ENCODE data around the gene SPNS3.

The SPNS3 gene

DNA sequence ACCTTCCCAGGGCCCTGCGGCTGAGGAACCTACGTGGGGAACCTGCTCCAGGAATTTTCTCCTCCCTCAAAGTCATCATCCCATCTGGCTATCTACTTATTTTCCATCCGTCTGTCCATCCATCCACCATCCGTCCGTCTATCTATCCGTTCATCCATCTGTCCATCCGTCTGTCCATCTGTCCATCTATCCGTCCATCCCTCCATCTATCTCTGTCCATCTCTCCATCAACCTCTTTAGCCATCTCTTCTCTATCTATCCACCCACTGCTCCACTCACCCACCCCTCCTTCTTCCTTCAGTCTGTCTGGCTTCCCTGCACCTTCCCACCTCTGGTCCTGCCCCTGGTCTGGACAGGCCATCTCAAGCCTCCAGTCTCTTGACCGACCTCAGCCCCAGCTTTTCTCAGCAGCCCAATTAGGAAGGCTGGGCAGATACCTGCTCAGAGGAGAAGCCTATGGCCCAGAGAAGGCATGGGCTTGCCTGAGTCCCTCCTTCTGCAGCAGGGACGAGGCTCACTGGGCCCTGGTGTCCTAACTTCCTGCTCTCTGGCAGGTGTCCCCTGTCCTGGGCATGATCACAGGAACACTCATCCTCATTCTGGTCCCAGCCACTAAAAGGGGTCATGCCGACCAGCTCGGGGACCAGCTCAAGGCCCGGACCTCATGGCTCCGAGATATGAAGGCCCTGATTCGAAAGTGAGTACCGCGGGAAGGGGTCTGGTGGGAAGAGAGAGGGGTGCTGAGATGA is 98.4 kb downstream of the SPNS3 start:
- DNase-seq = no peak

DNA sequence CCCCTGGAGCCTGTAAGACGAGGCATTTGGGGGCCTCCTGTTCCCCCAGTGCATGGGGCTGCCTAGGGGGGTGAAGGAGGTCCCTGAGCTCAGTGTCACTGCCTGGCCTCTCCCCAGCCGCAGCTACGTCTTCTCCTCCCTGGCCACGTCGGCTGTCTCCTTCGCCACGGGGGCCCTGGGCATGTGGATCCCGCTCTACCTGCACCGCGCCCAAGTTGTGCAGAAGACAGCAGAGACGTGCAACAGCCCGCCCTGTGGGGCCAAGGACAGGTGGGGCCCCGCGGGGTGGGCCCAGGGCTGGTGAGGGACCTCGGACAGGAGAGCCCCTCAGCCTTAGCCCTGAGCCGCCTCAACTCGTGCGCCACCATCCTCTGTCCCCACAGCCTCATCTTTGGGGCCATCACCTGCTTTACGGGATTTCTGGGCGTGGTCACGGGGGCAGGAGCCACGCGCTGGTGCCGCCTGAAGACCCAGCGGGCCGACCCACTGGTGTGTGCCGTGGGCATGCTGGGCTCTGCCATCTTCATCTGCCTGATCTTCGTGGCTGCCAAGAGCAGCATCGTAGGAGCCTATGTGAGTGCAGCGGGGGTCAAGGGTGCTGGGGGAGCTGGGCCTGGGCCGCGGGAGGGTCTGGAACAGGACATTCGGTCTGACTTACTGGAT is 99.3 kb downstream of the SPNS3 start:
- no peak for DNase-seq

DNA sequence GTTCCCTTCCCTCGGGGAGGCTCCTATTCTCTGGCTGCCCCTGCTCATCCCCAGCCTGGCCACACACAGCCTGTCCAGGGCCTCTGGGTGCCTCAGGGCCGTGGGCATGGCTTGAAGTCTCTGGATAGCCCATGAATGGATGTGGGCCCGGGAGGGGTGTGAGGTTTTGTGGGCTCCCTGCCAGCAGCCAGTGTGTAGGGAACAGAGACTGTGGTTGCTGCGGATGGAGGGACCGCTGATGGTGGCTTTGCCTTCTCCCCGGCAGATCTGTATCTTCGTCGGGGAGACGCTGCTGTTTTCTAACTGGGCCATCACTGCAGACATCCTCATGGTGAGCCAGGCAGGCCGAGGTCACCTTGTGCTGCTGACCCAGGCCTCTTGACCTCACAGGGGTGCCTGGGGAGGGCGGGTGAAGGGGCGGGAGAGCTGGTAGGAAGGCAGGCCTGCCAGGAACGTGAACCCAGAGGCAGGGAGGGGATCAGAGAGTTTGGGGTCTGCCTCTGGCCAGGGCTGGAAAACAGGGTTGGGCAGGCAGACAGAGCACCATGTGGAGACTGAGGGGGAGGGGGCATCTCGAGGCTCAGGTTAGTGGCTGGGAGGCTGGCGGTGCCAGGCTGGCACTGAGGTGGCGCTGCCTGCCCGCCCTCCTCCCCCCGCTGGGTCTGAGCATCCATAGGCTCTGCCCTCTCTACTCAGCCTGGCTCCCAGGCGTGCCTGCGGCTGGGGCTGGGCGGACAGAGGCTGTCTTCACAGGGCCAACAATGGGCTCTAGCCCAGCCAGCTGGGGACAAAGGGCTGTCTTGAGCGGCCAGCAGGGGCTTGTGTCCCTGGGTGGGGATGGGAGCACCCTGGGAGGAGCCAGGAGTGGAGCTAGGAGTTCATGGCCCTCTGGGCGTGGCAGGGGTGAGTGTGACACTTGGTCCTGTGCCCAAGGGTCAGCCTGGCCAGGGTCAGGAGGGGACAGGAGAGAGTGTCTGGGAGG is 100.1 kb downstream of the SPNS3 start:
- no peak for DNase-seq

DNA sequence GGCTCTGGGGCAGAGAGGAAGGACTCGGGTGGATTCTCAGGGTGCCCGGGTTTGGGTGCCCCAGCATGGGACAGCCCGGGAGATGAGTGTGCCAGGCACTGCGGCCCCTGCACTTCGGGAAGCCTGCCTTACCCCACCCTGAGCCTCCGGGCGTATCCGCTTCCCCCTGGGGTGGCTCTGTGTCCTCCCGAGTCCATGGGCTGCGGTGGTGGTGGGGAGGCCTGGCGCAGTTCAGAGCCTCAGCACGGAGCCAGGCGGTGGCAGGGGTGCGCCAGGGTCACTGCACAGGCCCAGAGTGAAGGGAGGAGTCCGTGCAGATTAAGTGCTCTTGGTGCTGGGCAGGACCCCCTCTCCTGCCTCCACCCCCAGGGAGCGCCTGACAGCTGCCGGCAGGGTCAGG is 100.8 kb downstream of the SPNS3 start:
- no peak for DNase-seq

DNA sequence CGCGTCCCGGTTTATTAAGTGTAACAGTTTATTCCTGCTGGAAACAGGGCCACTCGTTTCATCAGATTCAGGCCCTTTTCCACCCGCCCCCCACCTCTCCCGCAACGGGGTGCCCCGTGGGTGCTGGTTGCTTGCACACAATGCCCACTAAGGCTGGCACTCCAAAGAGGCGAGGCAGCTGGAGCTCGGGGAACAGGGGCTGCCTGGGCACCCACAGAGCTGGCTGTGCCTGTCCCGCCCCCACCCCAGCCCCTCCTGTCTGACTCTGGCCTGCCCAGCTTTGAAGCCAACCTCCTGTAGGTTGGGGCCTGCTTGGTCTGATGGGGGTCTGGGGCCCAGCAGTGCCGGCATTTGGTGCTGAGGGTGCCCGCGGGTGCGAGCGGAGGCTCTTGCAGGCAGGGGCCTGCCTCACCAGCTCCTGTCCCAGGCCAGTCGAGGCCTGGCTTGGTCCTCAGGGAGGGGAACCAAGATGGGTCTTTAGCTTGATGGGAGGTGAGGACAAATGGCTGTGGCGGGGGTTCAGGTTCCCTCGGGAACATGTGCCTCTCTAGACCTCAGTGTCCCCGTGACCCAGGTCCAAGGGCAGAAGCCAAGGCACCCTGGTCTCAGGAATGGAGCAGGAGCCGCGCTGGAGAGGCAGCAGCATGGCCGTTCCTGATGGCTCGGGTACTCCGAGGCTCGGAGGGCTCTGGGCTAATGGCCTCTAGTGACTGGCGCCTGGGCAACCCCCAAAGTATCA is 101.4 kb downstream of the SPNS3 start:
- DNase-seq = no peak

DNA sequence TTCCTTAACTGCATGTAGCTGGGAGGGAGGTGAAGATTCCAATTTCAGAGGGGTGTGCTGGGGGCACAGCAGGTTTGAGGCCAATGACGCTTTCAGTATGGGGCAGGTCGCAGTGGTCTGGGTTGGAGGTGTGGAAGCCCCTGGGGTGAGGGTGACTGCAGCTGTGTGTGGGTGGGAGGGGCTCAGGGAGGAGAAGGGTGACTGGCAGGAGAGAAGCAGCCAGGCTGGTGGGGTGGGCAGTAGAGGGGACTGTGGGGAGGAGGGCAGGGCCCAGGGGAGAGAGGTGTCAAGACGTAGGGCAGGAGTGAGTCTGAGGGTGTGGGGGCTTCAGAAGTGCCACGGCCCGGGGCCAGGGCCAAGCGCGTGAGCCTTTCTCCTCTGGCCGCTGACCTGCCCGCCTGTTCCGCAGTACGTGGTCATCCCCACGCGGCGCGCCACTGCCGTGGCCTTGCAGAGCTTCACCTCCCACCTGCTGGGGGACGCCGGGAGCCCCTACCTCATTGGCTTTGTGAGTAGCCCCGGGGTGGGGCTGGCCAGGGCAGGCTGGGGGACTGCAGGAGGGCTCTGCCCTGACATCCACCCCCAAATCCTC is 102.0 kb downstream of the SPNS3 start:
- DNase-seq = no peak

DNA sequence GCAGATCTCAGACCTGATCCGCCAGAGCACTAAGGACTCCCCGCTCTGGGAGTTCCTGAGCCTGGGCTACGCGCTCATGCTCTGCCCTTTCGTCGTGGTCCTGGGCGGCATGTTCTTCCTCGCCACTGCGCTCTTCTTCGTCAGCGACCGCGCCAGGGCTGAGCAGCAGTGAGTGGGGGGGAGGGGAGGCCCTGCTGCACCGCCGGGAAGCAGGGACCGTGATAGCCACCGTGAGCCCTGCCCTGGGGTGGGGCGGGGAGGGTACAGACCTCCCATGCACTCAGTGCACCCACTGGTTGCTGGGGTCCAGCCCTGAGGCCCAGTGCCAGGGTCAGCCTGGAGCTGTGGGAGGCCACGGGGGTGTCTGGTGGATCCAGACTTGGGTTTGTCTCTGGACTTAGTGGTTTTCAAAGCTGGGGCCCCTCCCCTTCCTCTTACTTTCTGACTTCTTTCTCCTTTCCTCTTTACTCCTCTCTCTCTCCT is 102.6 kb downstream of the SPNS3 start:
- DNase-seq = no peak

DNA sequence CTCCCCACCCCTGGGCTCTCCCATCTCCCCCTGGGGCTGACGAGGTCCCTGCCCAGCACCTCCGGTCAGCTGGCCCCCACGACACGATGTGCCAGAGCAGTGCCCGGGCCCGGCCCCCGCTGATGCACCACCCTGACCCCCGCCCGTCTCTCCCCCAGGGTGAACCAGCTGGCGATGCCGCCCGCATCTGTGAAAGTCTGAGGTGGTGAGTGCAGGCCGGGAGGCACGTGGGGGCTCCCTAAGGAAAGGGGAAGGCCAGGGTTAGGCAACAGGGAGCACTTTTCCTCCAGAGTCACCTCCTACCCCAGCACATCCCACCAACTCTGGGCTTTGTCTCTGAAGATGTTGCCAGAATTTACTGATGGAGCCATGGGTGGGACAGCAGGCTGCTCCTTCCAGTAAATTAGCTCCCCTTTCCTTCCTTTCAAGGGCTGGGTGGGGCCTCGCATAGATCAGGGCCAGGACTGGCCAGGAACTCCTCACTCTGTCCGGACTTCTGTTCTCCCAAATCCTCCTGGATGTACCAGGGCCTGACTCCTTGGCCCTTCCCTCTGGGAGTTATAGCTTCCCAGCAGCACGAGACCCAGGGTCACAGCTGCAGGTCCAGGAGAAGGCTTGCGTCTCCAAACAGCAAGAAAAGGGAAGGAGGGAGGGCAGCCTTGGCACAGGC is 103.1 kb downstream of the SPNS3 start:
- DNase-seq = no peak

Measured in activated naive CD4-positive, alpha-beta T cell treated with Interleukin-2 at 50 U/mL for 16 hours (primary cell).